ENCODE results near the gene UBE2G2.

The UBE2G2 gene

GRCh38 chr21:44767834-44768831 is 33.5 kb downstream of the UBE2G2 start:
- in situ Hi-C loops (cut with MboI; ENCODE audit: low pct_unique_long_range_greater_than_20kb, low sequenced_read_pairs, unreplicated experiment) = no loop called here
- no peak for TF ChIP-seq CTCF (IDR thresholded peaks at IDR 0.05; ENCODE audit: extremely low read depth, insufficient read depth, missing control alignments)
- no peak for DNase-seq (ENCODE audit: low spot score)

GRCh38 chr21:44766818-44767354 is 34.7 kb downstream of the UBE2G2 start:
- TF ChIP-seq CTCF (IDR thresholded peaks at IDR 0.05; ENCODE audit: extremely low read depth, insufficient read depth, missing control alignments) = no peak
- no peak for DNase-seq (ENCODE audit: low spot score)
- in situ Hi-C loops (cut with MboI; ENCODE audit: low pct_unique_long_range_greater_than_20kb, low sequenced_read_pairs, unreplicated experiment) = no loop called here

GRCh38 chr21:44766014-44766817 is 35.4 kb downstream of the UBE2G2 start:
- DNase-seq (ENCODE audit: low spot score) = no peak
- no peak for TF ChIP-seq CTCF (IDR thresholded peaks at IDR 0.05; ENCODE audit: extremely low read depth, insufficient read depth, missing control alignments)
- in situ Hi-C loops (cut with MboI; ENCODE audit: low pct_unique_long_range_greater_than_20kb, low sequenced_read_pairs, unreplicated experiment) = no loop called here

GRCh38 chr21:44765231-44766013 is 36.2 kb downstream of the UBE2G2 start:
- in situ Hi-C loops (cut with MboI; ENCODE audit: low pct_unique_long_range_greater_than_20kb, low sequenced_read_pairs, unreplicated experiment) = no loop called here
- TF ChIP-seq CTCF (IDR thresholded peaks at IDR 0.05; ENCODE audit: extremely low read depth, insufficient read depth, missing control alignments) = no peak
- peak; percentile 47 for DNase-seq (ENCODE audit: low spot score)

GRCh38 chr21:44764319-44765230 is 37.0 kb downstream of the UBE2G2 start:
- in situ Hi-C loops (cut with MboI; ENCODE audit: low pct_unique_long_range_greater_than_20kb, low sequenced_read_pairs, unreplicated experiment) = no loop called here
- no peak for TF ChIP-seq CTCF (IDR thresholded peaks at IDR 0.05; ENCODE audit: extremely low read depth, insufficient read depth, missing control alignments)
- no peak for DNase-seq (ENCODE audit: low spot score)

All from GM13977 (cell line).